HUES48 (cell line): ENCODE measurements around the gene LPCAT1.
A peak's percentile ranks its signal among the peaks of the same experiment; 100 is the strongest.

ENCODE experiments used
- H3K27ac ChIP-seq: one replicate; pipeline ENCODE4 v1.7.0; 2013; ENCODE audit warnings: low read depth, low read length, inconsistent platforms
- H3K27me3 ChIP-seq: 2 replicates; pipeline ENCODE4 v1.6.1; 2013; ENCODE audit warnings: mild to moderate bottlenecking, low read length; ENCODE audit not compliant: control insufficient read depth, insufficient read depth
- H3K36me3 ChIP-seq: 2 replicates; pipeline ENCODE4 v1.6.1; 2013; ENCODE audit warnings: low read length; ENCODE audit not compliant: control insufficient read depth, insufficient read depth
- H3K4me1 ChIP-seq: 2 replicates; pipeline ENCODE4 v1.6.1; 2013; ENCODE audit warnings: mild to moderate bottlenecking, low read length; ENCODE audit not compliant: control insufficient read depth, insufficient read depth
- H3K4me3 ChIP-seq: 2 replicates; pipeline ENCODE4 v1.5.1; 2013; ENCODE audit warnings: mild to moderate bottlenecking, low read depth, low read length
- H3K9ac ChIP-seq: 2 replicates; pipeline ENCODE4 v1.6.1; 2013; ENCODE audit warnings: mild to moderate bottlenecking, low read depth, low read length, moderate library complexity
- H3K9me3 ChIP-seq: 2 replicates; pipeline ENCODE4 v1.6.1; 2013; ENCODE audit warnings: low read length; ENCODE audit not compliant: control insufficient read depth, insufficient read depth

LPCAT1 gene

DNA sequence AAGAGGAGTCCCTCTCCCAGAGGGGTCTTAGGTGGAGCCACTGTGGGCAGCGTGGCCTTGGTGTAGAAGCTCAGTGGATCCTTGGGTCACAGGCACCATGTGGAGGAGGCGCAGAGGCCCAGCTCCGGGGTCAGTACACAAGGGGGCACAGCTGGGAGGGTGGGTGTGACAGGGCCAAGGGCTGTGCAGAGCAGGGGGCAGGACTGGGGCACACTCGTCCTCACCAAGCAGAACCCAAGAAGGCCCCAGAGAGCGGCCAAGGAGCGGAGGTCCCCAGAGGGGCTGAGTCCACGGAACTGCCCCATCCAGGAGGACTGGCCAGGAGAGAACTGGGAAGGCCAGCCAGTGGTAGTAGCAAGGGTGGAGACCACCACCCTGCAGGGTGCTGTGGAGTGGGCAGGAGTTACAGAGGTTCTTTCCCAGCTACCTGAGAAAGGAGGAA lies 2.5 kb upstream of the LPCAT1 start:
- H3K9ac ChIP-seq: no peak overlapping the region
- peaks cover under 1% of the 10 kb centered on the region for H3K36me3 ChIP-seq
- no peak overlapping the region for H3K4me3 ChIP-seq
- H3K27ac ChIP-seq: no peak overlapping the region
- no peaks in the 10 kb centered on the region for H3K9me3 ChIP-seq
- no peaks in the 10 kb centered on the region for H3K27me3 ChIP-seq
- H3K4me1 ChIP-seq: peaks cover 16% of the 10 kb centered on the region

- no peaks in the 10 kb centered on the region for H3K9me3 ChIP-seq
- H3K4me1 ChIP-seq: peaks cover 20% of the 10 kb centered on the region
- H3K4me3 ChIP-seq: no peak overlapping the region
- H3K27me3 ChIP-seq: no peaks in the 10 kb centered on the region
- no peak overlapping the region for H3K9ac ChIP-seq
- H3K36me3 ChIP-seq: peaks cover 6% of the 10 kb centered on the region
- H3K27ac ChIP-seq: no peak overlapping the region
Observed at GRCh38 chr5:1525624-1526189, 1.9 kb upstream of the LPCAT1 start.

GRCh38 chr5:1524799-1525623 lies 1.3 kb upstream of the LPCAT1 start:
- Histone ChIP-seq H3K4me1 (peaks cover 20% of the 10 kb centered on the region), H3K27ac (no peak overlapping the region), H3K9me3 (no peaks in the 10 kb centered on the region), H3K4me3 (no peak overlapping the region; the same call in 1 of the 2 replicates), H3K27me3 (no peaks in the 10 kb centered on the region), H3K36me3 (peaks cover 9% of the 10 kb centered on the region), H3K9ac (no peak overlapping the region)

- Histone ChIP-seq H3K27ac (no peak overlapping the region), H3K9me3 (no peaks in the 10 kb centered on the region), H3K27me3 (no peaks in the 10 kb centered on the region), H3K9ac (peak overlapping the region; percentile 49; the same call in 1 of the 2 replicates), H3K36me3 (peaks cover 15% of the 10 kb centered on the region), H3K4me3 (peak overlapping the region; percentile 55), H3K4me1 (peaks cover 20% of the 10 kb centered on the region)
Observed at GRCh38 chr5:1524481-1524798, 680 bp upstream of the LPCAT1 start.

DNA sequence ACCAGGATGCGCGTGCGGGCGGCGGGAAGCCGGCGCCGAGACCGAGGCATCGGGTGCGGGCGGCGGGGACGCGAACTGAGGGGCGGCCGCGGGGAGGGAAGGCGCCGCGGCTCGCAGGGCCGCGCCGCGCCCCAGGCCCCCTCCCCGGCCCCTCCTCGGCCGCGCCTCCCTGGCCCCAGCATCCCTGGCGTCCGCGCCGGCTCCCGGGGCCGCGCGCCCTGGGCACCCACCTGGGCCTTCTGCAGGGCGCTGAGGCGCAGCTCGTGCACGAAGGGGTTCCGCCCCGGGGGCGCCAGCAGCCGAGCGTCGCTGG lies 324 bp downstream of the LPCAT1 start:
- Histone ChIP-seq H3K9ac (no peak overlapping the region; the same call in 1 of the 2 replicates), H3K4me1 (peaks cover 26% of the 10 kb centered on the region), H3K4me3 (peak overlapping the region; percentile 79), H3K9me3 (no peaks in the 10 kb centered on the region), H3K27me3 (no peaks in the 10 kb centered on the region), H3K27ac (no peak overlapping the region), H3K36me3 (peaks cover 25% of the 10 kb centered on the region)

- H3K4me3 ChIP-seq: peak overlapping the region; percentile 79
- H3K9ac ChIP-seq: peak overlapping the region; percentile 58
- H3K4me1 ChIP-seq: peaks cover 28% of the 10 kb centered on the region
- no peaks in the 10 kb centered on the region for H3K9me3 ChIP-seq
- H3K36me3 ChIP-seq: peaks cover 28% of the 10 kb centered on the region
- H3K27me3 ChIP-seq: no peaks in the 10 kb centered on the region
- H3K27ac ChIP-seq: no peak overlapping the region
Observed at GRCh38 chr5:1522601-1523479, 920 bp downstream of the LPCAT1 start.

DNA sequence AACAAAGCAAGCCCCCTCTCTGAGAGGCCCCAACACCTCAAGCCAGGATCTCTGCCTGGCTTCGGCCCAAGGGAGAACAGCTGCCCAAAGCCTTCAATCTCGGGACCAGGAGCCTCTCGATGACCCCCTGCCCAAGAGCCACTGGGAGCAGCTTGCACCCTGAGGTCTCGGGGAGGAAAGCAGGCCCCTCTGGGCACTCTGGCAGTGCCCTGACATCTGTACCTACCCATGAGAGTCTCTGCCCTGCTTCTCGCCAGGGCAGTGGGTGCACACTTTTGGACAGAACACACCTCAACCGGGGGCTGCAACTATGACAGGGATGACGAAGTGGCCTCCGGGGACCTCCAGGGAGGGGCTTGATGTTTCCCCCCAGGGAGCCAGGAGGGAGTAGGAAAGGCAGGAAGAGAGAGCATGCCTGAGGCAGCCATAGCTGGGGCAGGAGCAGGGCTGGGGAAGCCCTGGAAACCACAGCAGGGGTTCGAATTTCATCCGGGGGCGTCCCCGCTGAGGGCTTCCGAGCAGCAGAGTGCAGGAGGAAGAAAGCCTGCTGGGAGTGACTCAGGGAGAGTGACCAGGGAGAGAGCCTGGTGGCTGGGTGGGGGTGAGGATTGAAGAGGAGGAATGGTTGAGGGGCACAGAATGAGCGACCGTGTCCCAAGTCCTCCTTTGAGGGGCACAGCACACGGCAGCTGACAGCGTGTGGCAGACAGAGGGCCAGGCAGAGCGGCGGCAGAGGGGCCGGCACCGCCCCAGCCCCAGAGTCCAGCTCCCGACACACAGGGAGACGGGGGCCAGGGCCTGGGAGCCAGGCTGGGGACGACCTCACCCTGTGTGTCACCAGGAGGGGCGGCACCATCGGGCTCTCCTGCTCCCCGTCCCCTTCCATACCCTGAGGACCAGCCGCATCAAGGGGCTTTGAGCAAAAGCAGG lies 1.8 kb downstream of the LPCAT1 start:
- peaks cover 36% of the 10 kb centered on the region for H3K4me1 ChIP-seq
- no peaks in the 10 kb centered on the region for H3K27me3 ChIP-seq
- peaks cover 36% of the 10 kb centered on the region for H3K36me3 ChIP-seq
- peak overlapping the region; percentile 79 for H3K4me3 ChIP-seq
- no peaks in the 10 kb centered on the region for H3K9me3 ChIP-seq
- H3K27ac ChIP-seq: peak overlapping the region; percentile 51
- H3K9ac ChIP-seq: peak overlapping the region; percentile 58

- Histone ChIP-seq H3K9ac (no peak overlapping the region), H3K9me3 (no peaks in the 10 kb centered on the region), H3K27ac (no peak overlapping the region), H3K27me3 (no peaks in the 10 kb centered on the region), H3K4me1 (peaks cover 46% of the 10 kb centered on the region), H3K4me3 (no peak overlapping the region), H3K36me3 (peaks cover 39% of the 10 kb centered on the region)
Observed at GRCh38 chr5:1520791-1521453, 2.8 kb downstream of the LPCAT1 start.

DNA sequence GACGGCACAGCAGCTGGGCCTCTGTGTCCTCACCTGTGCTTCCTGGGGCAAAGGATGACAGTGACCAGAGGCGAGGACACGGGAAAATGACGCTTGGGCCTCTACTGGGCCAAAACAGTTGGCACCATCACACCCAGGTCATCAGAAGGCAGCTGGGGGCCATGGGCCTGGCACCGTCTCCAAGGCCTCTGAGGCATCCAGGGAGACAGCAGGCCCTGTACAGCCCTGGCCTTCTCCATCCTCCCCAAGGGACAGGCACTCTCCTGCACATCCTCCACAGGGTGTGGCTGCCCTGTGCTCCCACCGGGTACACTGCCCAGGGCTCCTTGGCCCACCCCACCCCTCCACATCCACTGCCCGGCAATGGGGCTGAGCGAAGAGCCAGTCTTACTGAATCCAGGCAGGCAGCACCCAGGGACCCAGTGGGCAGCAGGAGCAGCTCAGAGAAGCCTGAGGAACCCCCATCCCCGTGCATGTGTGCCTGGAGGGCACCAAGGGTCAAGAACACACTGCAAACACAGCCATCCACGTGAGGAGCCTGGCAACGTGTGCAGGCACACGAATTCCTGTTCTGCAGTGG lies 4.0 kb downstream of the LPCAT1 start:
- Histone ChIP-seq H3K27me3 (no peaks in the 10 kb centered on the region), H3K9ac (no peak overlapping the region), H3K4me1 (peaks cover 55% of the 10 kb centered on the region), H3K4me3 (no peak overlapping the region), H3K9me3 (no peaks in the 10 kb centered on the region), H3K27ac (no peak overlapping the region), H3K36me3 (peaks cover 39% of the 10 kb centered on the region)

- Histone ChIP-seq H3K36me3 (peaks cover 54% of the 10 kb centered on the region), H3K27ac (no peak overlapping the region), H3K4me1 (peaks cover 68% of the 10 kb centered on the region)
Observed at GRCh38 chr5:1517838-1518237, 5.9 kb downstream of the LPCAT1 start.

More at GRCh38 chr5:1517838-1518237, 5.9 kb downstream of the LPCAT1 start:
- H3K27me3 ChIP-seq: no peaks in the 10 kb centered on the region
- H3K9me3 ChIP-seq: no peaks in the 10 kb centered on the region
- H3K4me3 ChIP-seq: no peak overlapping the region
- no peak overlapping the region for H3K9ac ChIP-seq
